Esophagus muscularis mucosa (tissue), 3 donors: Measurements from ENCODE around the gene CAGE1.

Experiments
- CTCF ChIP-seq, 3 experiments: fragments of 200-600 bp in 2 of 3; fragments of 450-650 bp in 1 of 3; sonication (generic) in 2 of 3; IDR thresholded peaks; one replicate each; pipeline ENCODE4 v1.5.1; 2017 to 2019; ENCODE audit warnings: antibody characterized with exemption in 3 of 3, mild to moderate bottlenecking in 2 of 3, moderate library complexity in 1 of 3
- POLR2AphosphoS5 ChIP-seq, 2 donors: sonication (generic); formaldehyde crosslinking; IDR thresholded peaks; one replicate each; pipeline ENCODE4 v1.6.1; 2017; ENCODE audit warnings: antibody characterized with exemption in 2 of 2

DNA sequence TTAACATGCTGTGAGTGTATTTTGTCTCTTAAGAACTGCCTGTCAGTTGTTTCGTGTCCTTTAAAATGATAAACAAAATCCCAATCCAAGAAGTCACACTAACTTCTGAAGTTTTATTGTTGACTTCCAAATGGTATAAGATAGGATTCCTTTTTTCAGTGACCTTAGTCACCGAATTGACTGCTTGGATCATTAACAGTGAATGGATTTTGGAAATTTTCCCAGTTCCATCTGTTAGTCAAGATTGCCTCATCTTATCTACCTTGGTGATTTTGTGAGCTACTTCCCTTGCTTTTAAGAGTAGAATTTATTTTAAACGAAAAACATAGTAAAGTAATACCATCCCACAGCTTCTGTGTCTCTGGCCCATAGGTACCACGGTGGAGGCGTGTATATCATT lies 15.0 kb upstream of the CAGE1 start:
- TF ChIP-seq CTCF (IDR thresholded peaks at IDR 0.05) (no peak), POLR2AphosphoS5 (IDR thresholded peaks at IDR 0.05) (no peak)
